K562 (cell line): ENCODE data around the gene ERCC2. TPM values are rescaled to one million over a fixed set of nuclear protein-coding genes. Genes with fewer than 3 reads are reported as not detected.

Experiments
- BMI1 ChIP-seq: fragments of 150-350 bp; IDR thresholded peaks from 2 replicates; pipeline ENCODE4 v1.6.1; 2014; ENCODE audit warnings: low read length
- CHD4 ChIP-seq: fragments of 200-600 bp; sonication (generic); IDR thresholded peaks from 3 replicates; pipeline ENCODE4 v1.6.1; 2012; ENCODE audit warnings: low read depth, mild to moderate bottlenecking, mixed read lengths, low read length, inconsistent platforms; ENCODE audit not compliant: insufficient read depth, insufficient replicate concordance, poor library complexity, severe bottlenecking
- COPS2 ChIP-seq: fragments of 450-650 bp; conservative IDR thresholded peaks from 2 replicates; pipeline ENCODE4 v1.6.1; 2016; ENCODE audit warnings: mild to moderate bottlenecking, moderate library complexity
- HMGN3 ChIP-seq: IDR thresholded peaks from 2 replicates; pipeline ENCODE4 v1.6.1; 2011; ENCODE audit warnings: borderline replicate concordance, low read depth, mild to moderate bottlenecking, mixed read lengths, low read length; ENCODE audit not compliant: insufficient read length; ENCODE audit errors: extremely low read depth
- MCM3 ChIP-seq: fragments of 450-650 bp; IDR thresholded peaks from 2 replicates; pipeline ENCODE4 v1.6.1; 2016
- PHF21A ChIP-seq: fragments of 450-650 bp; IDR thresholded peaks from 2 replicates; pipeline ENCODE4 v1.6.1; 2017; ENCODE audit warnings: low read depth, borderline replicate concordance
- POU5F1 ChIP-seq: fragments of 150-350 bp; IDR thresholded peaks from 2 replicates; pipeline ENCODE4 v1.6.1; 2014; ENCODE audit warnings: borderline replicate concordance, low read length, low read depth, mild to moderate bottlenecking; ENCODE audit not compliant: partially characterized antibody
- RBBP5 ChIP-seq: fragments of 200-600 bp; sonication (generic); IDR thresholded peaks from 2 replicates; pipeline ENCODE4 v1.6.1; 2012; ENCODE audit warnings: borderline replicate concordance, mild to moderate bottlenecking, low read length, control low read depth, inconsistent platforms; ENCODE audit not compliant: insufficient read depth, poor library complexity, severe bottlenecking
- RBM14 ChIP-seq: fragments of 200-400 bp; formaldehyde crosslinking; IDR thresholded peaks from 2 replicates; pipeline ENCODE4 v1.6.1; 2018; ENCODE audit warnings: low read depth, mild to moderate bottlenecking, low read length, moderate library complexity, borderline replicate concordance; ENCODE audit not compliant: insufficient read depth
- SIX5 ChIP-seq, 2 experiments: IDR thresholded peaks; 2 replicates each; pipeline ENCODE4 v1.6.1; 2011; ENCODE audit warnings: low read length in 2 of 2, borderline replicate concordance in 1 of 2, low read depth in 1 of 2, mild to moderate bottlenecking in 1 of 2, moderate library complexity in 1 of 2; ENCODE audit not compliant: insufficient read depth in 1 of 2
- SMARCB1 ChIP-seq: IDR thresholded peaks from 2 replicates; pipeline ENCODE4 v1.6.1; 2011; ENCODE audit warnings: improper control_type of control experiment, low read depth; ENCODE audit not compliant: insufficient read length
- SPI1 ChIP-seq: IDR thresholded peaks from 2 replicates; pipeline ENCODE4 v1.6.1; 2011; ENCODE audit warnings: low read depth, low read length, control low read depth, borderline replicate concordance
- STAT5B ChIP-seq: fragments of 250-450 bp; sonication (Bioruptor Pico); IDR thresholded peaks from 2 replicates; pipeline ENCODE4 v1.8.0; 2021; ENCODE audit warnings: mild to moderate bottlenecking, inconsistent platforms
- YY1 ChIP-seq, 3 experiments: IDR thresholded peaks; 2 replicates each; pipeline ENCODE4 v1.6.1; 2011; ENCODE audit warnings: low read length in 2 of 3, mild to moderate bottlenecking in 2 of 3, moderate library complexity in 2 of 3, borderline replicate concordance in 1 of 3, control low read depth in 1 of 3, low read depth in 1 of 3; ENCODE audit not compliant: insufficient read depth in 3 of 3, insufficient replicate concordance in 2 of 3, control insufficient read depth in 1 of 3, insufficient read length in 1 of 3; ENCODE audit errors: extremely low read depth in 1 of 3
- ZBTB1 ChIP-seq: sonication (generic); formaldehyde crosslinking; IDR thresholded peaks from 2 replicates; pipeline ENCODE4 v1.8.1; 2023; ENCODE audit warnings: missing genetic modification reagents, low read depth, mild to moderate bottlenecking, borderline replicate concordance
- ZFP30 ChIP-seq: fragments of 250-450 bp; sonication (Bioruptor Pico); IDR thresholded peaks from 2 replicates; pipeline ENCODE4 v1.8.0; 2022; ENCODE audit warnings: moderate library complexity, mild to moderate bottlenecking, inconsistent platforms, borderline replicate concordance
- ZNF143 ChIP-seq: sonication (generic); formaldehyde crosslinking; IDR thresholded peaks from 2 replicates; pipeline ENCODE4 v1.9.0; 2022; ENCODE audit warnings: mild to moderate bottlenecking, missing genetic modification reagents
- ZNF41 ChIP-seq: fragments of 250-450 bp; sonication (Bioruptor Pico); conservative IDR thresholded peaks from 2 replicates; pipeline ENCODE4 v1.4.0; 2020; ENCODE audit warnings: mild to moderate bottlenecking
- ZNF586 ChIP-seq: fragments of 450-650 bp; formaldehyde crosslinking; conservative IDR thresholded peaks from 2 replicates; pipeline ENCODE4 v1.4.0; 2020; ENCODE audit warnings: mild to moderate bottlenecking, moderate library complexity
- polyA plus RNA-seq, 8 experiments: library from polyadenylated mRNA; depleted of rRNA in 4 of 8; stranded (reverse) in 5 of 8; unstranded in 3 of 8; fragments of >200 nt; fragmentation: Nextera tagmentation in 2 of 8; fragmentation: Illumina TruSeq in 1 of 8; extraction: Ambion mirVana in 2 of 8; extraction: Trizol in 1 of 8; gene quantifications; 2 replicates each; pipeline versions ENCODE4 v1.2.1 to v1.2.3, GENCODE V29; 2011 to 2014; ENCODE audit warnings: inconsistent platforms in 1 of 8, missing spikeins in 1 of 8
- total RNA-seq, 7 experiments: library from RNA; depleted of rRNA in 6 of 7; stranded (reverse); fragments of >200 nt in 6 of 7; fragmentation: Illumina TruSeq in 2 of 7; extraction: Trizol in 2 of 7; gene quantifications; 2 replicates each; pipeline versions ENCODE4 v1.2.1 to v1.2.3, GENCODE V29; 2011 to 2021; ENCODE audit warnings: low replicate concordance in 1 of 7
- TF ChIP-seq, protein P1 (sequence below): fragments of 450-650 bp; IDR thresholded peaks from 2 replicates; pipeline ENCODE4 v1.6.1; 2016; ENCODE audit warnings: borderline replicate concordance
- TF ChIP-seq, protein P2 (sequence below): sonication (generic); formaldehyde crosslinking; IDR thresholded peaks from 2 replicates; pipeline ENCODE4 v1.8.1; 2023; ENCODE audit warnings: mild to moderate bottlenecking, missing genetic modification reagents

Gene ERCC2
- total and polyA plus RNA-seq, 9 of the 15 experiments (the other 6 are each of a cell fraction or from before 2014, with no cell fraction given), result 2.2 to 55.9 (median 23.4) TPM

DNA sequence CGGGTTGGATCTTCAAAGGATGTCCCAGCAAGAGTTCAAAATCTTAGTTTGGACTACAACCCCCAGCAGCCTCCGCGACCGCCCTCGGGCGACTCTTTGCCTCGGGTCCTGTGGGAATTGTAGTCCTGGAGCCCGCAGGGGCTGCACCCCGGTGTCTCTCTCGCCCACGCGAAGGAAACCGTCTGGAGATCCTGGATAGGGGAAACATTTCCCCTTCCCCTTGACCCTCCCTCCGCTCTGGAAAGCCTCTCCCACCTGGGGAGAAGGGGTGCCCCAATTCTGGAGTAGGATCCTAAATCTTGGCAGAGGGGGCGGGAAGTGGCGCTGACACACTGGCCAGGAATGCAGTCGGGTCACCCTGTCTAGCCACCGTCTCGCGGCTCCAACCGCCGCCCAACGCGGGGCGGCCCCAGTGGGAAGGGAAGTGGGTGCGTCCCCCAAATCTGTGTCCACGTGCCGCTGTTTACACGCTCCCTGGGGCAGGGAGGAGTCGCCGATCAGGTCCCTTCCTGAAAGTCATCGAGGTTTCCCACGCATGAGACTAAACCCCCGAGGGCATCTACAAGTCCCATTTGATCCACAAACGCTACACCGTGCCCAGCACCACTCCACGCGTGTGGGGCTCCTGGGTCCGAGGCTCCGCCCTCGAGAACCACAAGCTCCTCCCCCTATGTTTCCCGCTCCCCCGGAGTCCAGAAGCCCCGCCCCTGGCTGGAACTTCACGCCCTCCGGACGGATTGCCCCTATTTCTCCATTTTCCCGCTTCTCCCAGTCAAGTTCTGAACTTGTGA, 35.3 kb upstream of the ERCC2 start (continued):
- TF ChIP-seq HMGN3 (no peak), SMARCB1 (no peak), YY1 (IDR thresholded peaks at IDR 0.05; ENCODE audit: borderline replicate concordance in 1 of 3, control insufficient read depth in 1 of 3, extremely low read depth in 1 of 3, insufficient read depth in 3 of 3, insufficient read length in 1 of 3, insufficient replicate concordance in 2 of 3, low read depth in 1 of 3, low read length in 2 of 3) (no peak), CHD4 (peak; percentile 25), ZFP30 (CRISPR knock-in tag) (no peak), POU5F1 (peak; percentile 75), MCM3 (no peak), ZNF143 (CRISPR knock-in tag) (peak; percentile 94), COPS2 (no peak), BMI1 (no peak), ZNF41 (CRISPR knock-in tag) (no peak), SPI1 (peak; percentile 71), RBM14 (no peak), ZBTB1 (0 out of 2 replicates have a peak, but pooled peaks have one; percentile 13), SIX5 (IDR thresholded peaks at IDR 0.05; ENCODE audit: borderline replicate concordance in 1 of 2, insufficient read depth in 1 of 2, low read depth in 1 of 2, low read length in 2 of 2) (peak; percentile 98), PHF21A (no peak), STAT5B (no peak), RBBP5 (no peak), ZNF586 (no peak)
- TF ChIP-seq, protein P1, sequence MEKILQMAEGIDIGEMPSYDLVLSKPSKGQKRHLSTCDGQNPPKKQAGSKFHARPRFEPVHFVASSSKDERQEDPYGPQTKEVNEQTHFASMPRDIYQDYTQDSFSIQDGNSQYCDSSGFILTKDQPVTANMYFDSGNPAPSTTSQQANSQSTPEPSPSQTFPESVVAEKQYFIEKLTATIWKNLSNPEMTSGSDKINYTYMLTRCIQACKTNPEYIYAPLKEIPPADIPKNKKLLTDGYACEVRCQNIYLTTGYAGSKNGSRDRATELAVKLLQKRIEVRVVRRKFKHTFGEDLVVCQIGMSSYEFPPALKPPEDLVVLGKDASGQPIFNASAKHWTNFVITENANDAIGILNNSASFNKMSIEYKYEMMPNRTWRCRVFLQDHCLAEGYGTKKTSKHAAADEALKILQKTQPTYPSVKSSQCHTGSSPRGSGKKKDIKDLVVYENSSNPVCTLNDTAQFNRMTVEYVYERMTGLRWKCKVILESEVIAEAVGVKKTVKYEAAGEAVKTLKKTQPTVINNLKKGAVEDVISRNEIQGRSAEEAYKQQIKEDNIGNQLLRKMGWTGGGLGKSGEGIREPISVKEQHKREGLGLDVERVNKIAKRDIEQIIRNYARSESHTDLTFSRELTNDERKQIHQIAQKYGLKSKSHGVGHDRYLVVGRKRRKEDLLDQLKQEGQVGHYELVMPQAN, result peak; percentile 92
- TF ChIP-seq, protein P2, sequence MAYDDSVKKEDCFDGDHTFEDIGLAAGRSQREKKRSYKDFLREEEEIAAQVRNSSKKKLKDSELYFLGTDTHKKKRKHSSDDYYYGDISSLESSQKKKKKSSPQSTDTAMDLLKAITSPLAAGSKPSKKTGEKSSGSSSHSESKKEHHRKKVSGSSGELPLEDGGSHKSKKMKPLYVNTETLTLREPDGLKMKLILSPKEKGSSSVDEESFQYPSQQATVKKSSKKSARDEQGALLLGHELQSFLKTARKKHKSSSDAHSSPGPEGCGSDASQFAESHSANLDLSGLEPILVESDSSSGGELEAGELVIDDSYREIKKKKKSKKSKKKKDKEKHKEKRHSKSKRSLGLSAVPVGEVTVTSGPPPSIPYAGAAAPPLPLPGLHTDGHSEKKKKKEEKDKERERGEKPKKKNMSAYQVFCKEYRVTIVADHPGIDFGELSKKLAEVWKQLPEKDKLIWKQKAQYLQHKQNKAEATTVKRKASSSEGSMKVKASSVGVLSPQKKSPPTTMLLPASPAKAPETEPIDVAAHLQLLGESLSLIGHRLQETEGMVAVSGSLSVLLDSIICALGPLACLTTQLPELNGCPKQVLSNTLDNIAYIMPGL (CRISPR knock-in tag), result peak; percentile 54; the same call in 1 of the 2 replicates
